Measurements from ENCODE around the gene ZNF264.
"Not testable (repeated sequence)": the region's sequence is repeated elsewhere in the genome, so short reads cannot be mapped to it uniquely, and the experiment has no call there.

The ZNF264 gene

GRCh38 chr19:57245959-57246358 is 54.7 kb downstream of the ZNF264 start:
- no peak for DNase-seq

GRCh38 chr19:57248646-57249045 is 57.3 kb downstream of the ZNF264 start:
- no peak for DNase-seq

GRCh38 chr19:57249329-57249728 is 58.0 kb downstream of the ZNF264 start:
- no peak for DNase-seq

GRCh38 chr19:57253767-57254166 is 62.5 kb downstream of the ZNF264 start:
- not testable (repeated sequence) for DNase-seq

GRCh38 chr19:57262044-57262443 is 70.7 kb downstream of the ZNF264 start:
- DNase-seq = no peak

- DNase-seq = no peak
Measured at GRCh38 chr19:57263244-57263741, 72.0 kb downstream of the ZNF264 start.

GRCh38 chr19:57267291-57267690 is 76.0 kb downstream of the ZNF264 start:
- no peak for DNase-seq

GRCh38 chr19:57269515-57270250 is 78.4 kb downstream of the ZNF264 start:
- no peak for DNase-seq

GRCh38 chr19:57271280-57271679 is 80.0 kb downstream of the ZNF264 start:
- no peak for DNase-seq
